ENCODE data around the gene UQCRC1.

UQCRC1 gene

GRCh38 chr3:48567090-48567489, 42.4 kb downstream of the UQCRC1 start:
- TF ChIP-seq TAF1 (IDR thresholded peaks at IDR 0.05; ENCODE audit: borderline replicate concordance, insufficient read depth, low read length), result no peak
- no peak for TF ChIP-seq FOXP2 (optimal IDR thresholded peaks at IDR 0.05; ENCODE audit: borderline replicate concordance, extremely low read depth, extremely low read length, insufficient read depth)
- TF ChIP-seq POLR2AphosphoS5 (IDR thresholded peaks at IDR 0.05; ENCODE audit: low read depth, low read length), result no peak
- no peak for TF ChIP-seq SIN3A (IDR thresholded peaks at IDR 0.05; ENCODE audit: borderline replicate concordance, insufficient read depth, low read length)
- no peak for TF ChIP-seq REST (IDR thresholded peaks at IDR 0.05; ENCODE audit: insufficient read depth in 1 of 2, low read depth in 2 of 2, low read length in 2 of 2)

GRCh38 chr3:48566401-48566760, 43.1 kb downstream of the UQCRC1 start:
- TF ChIP-seq TAF1 (IDR thresholded peaks at IDR 0.05; ENCODE audit: borderline replicate concordance, insufficient read depth, low read length) (no peak), FOXP2 (optimal IDR thresholded peaks at IDR 0.05; ENCODE audit: borderline replicate concordance, extremely low read depth, extremely low read length, insufficient read depth) (no peak), SIN3A (IDR thresholded peaks at IDR 0.05; ENCODE audit: borderline replicate concordance, insufficient read depth, low read length) (no peak), REST (IDR thresholded peaks at IDR 0.05; ENCODE audit: insufficient read depth in 1 of 2, low read depth in 2 of 2, low read length in 2 of 2) (no peak), POLR2AphosphoS5 (IDR thresholded peaks at IDR 0.05; ENCODE audit: low read depth, low read length) (no peak)

GRCh38 chr3:48565591-48566400, 43.6 kb downstream of the UQCRC1 start:
- TF ChIP-seq SIN3A (IDR thresholded peaks at IDR 0.05; ENCODE audit: borderline replicate concordance, insufficient read depth, low read length) (no peak), FOXP2 (optimal IDR thresholded peaks at IDR 0.05; ENCODE audit: borderline replicate concordance, extremely low read depth, extremely low read length, insufficient read depth) (no peak), POLR2AphosphoS5 (IDR thresholded peaks at IDR 0.05; ENCODE audit: low read depth, low read length) (no peak), TAF1 (IDR thresholded peaks at IDR 0.05; ENCODE audit: borderline replicate concordance, insufficient read depth, low read length) (no peak), REST (IDR thresholded peaks at IDR 0.05; ENCODE audit: insufficient read depth in 1 of 2, low read depth in 2 of 2, low read length in 2 of 2) (no peak)

- TF ChIP-seq REST (IDR thresholded peaks at IDR 0.05; ENCODE audit: insufficient read depth in 1 of 2, low read depth in 2 of 2, low read length in 2 of 2) (no peak), TAF1 (IDR thresholded peaks at IDR 0.05; ENCODE audit: borderline replicate concordance, insufficient read depth, low read length) (no peak), POLR2AphosphoS5 (IDR thresholded peaks at IDR 0.05; ENCODE audit: low read depth, low read length) (no peak), FOXP2 (optimal IDR thresholded peaks at IDR 0.05; ENCODE audit: borderline replicate concordance, extremely low read depth, extremely low read length, insufficient read depth) (no peak), SIN3A (IDR thresholded peaks at IDR 0.05; ENCODE audit: borderline replicate concordance, insufficient read depth, low read length) (no peak)
Measured at GRCh38 chr3:48565186-48565585, 44.3 kb downstream of the UQCRC1 start.
